Mesenchymal stem cell (in vitro differentiated cells and primary cell): ENCODE results near the gene RAB36.

Source experiments
- DNase-seq: peaks from one replicate; pipeline ENCODE4 v3.0.0-alpha.2; 2013
- H2AFZ ChIP-seq: one replicate; pipeline ENCODE4 v1.6.1; 2013; ENCODE audit warnings: low read depth, mild to moderate bottlenecking, control low read depth, inconsistent platforms, low read length, moderate library complexity
- H2AK5ac ChIP-seq: 2 replicates; pipeline ENCODE4 v1.6.1; 2013; ENCODE audit warnings: low read length, moderate library complexity, mild to moderate bottlenecking, inconsistent platforms; ENCODE audit not compliant: severe bottlenecking
- H2BK120ac ChIP-seq: one replicate; pipeline ENCODE4 v1.6.1; 2013; ENCODE audit warnings: low read depth, mild to moderate bottlenecking, inconsistent platforms, low read length, moderate library complexity
- H2BK12ac ChIP-seq, 2 experiments: one replicate each; pipeline ENCODE4 v1.6.1; 2013; ENCODE audit warnings: inconsistent platforms in 2 of 2, low read length in 2 of 2, mild to moderate bottlenecking in 2 of 2, moderate library complexity in 2 of 2, control low read depth in 1 of 2
- H2BK15ac ChIP-seq: one replicate; pipeline ENCODE4 v1.6.1; 2013; ENCODE audit warnings: mild to moderate bottlenecking, low read depth, inconsistent platforms; ENCODE audit not compliant: poor library complexity, severe bottlenecking
- H2BK5ac ChIP-seq: 2 replicates; pipeline ENCODE4 v1.6.1; 2013; ENCODE audit warnings: low read depth, mild to moderate bottlenecking, low read length, control low read depth, inconsistent platforms; ENCODE audit not compliant: poor library complexity, severe bottlenecking
- H3K14ac ChIP-seq, 2 experiments: one replicate each; pipeline ENCODE4 v1.6.1; 2013; ENCODE audit warnings: inconsistent platforms in 2 of 2, low read length in 2 of 2, control low read depth in 1 of 2, mild to moderate bottlenecking in 1 of 2, moderate library complexity in 1 of 2
- H3K18ac ChIP-seq, 2 experiments: one replicate each; pipeline ENCODE4 v1.6.1; 2013; ENCODE audit warnings: inconsistent platforms in 2 of 2, low read length in 2 of 2, control low read depth in 1 of 2, low read depth in 1 of 2, mild to moderate bottlenecking in 1 of 2
- H3K23ac ChIP-seq, 2 experiments: one replicate each; pipeline ENCODE4 v1.6.1; 2013; ENCODE audit warnings: inconsistent platforms in 2 of 2, low read length in 2 of 2, mild to moderate bottlenecking in 2 of 2, moderate library complexity in 2 of 2, control low read depth in 1 of 2
- H3K27ac ChIP-seq: 2 replicates; pipeline ENCODE4 v1.5.1; 2013; ENCODE audit warnings: mild to moderate bottlenecking, moderate library complexity, low read length, control low read depth, inconsistent platforms; ENCODE audit not compliant: poor library complexity, severe bottlenecking
- H3K27me3 ChIP-seq, 2 experiments: 2 replicates each; pipeline versions ENCODE4 v1.6.1 to v1.7.0; 2013; ENCODE audit warnings: low read length in 2 of 2, mild to moderate bottlenecking in 2 of 2, moderate library complexity in 2 of 2, control low read depth in 1 of 2, inconsistent platforms in 1 of 2; ENCODE audit not compliant: control insufficient read depth in 1 of 2, insufficient read depth in 1 of 2
- H3K36me3 ChIP-seq, 2 experiments: 2 replicates each; pipeline versions ENCODE4 v1.6.1 to v1.7.0; 2013; ENCODE audit warnings: low read length in 2 of 2, control low read depth in 1 of 2, inconsistent platforms in 1 of 2, low read depth in 1 of 2, mild to moderate bottlenecking in 1 of 2; ENCODE audit not compliant: insufficient read depth in 2 of 2, control insufficient read depth in 1 of 2
- H3K4ac ChIP-seq, 2 experiments: one replicate each; pipeline ENCODE4 v1.6.1; 2013; ENCODE audit warnings: inconsistent platforms in 2 of 2, low read length in 2 of 2, mild to moderate bottlenecking in 2 of 2, moderate library complexity in 2 of 2, control low read depth in 1 of 2, low read depth in 1 of 2
- H3K4me1 ChIP-seq: 2 replicates; pipeline ENCODE4 v1.6.1; 2013; ENCODE audit warnings: low read depth, low read length, control low read depth; ENCODE audit not compliant: control insufficient read depth, insufficient read depth
- H3K4me2 ChIP-seq: 2 replicates; pipeline ENCODE4 v1.6.1; 2013; ENCODE audit warnings: low read length, mild to moderate bottlenecking, inconsistent platforms; ENCODE audit not compliant: poor library complexity, severe bottlenecking
- H3K4me3 ChIP-seq, 2 experiments: 2 replicates each; pipeline versions ENCODE4 v1.5.1 to v1.7.0; 2013; ENCODE audit warnings: low read length in 2 of 2, mild to moderate bottlenecking in 2 of 2, control low read depth in 1 of 2, low read depth in 1 of 2; ENCODE audit not compliant: insufficient read depth in 1 of 2
- H3K79me1 ChIP-seq: replicated peaks from 2 replicates; pipeline ENCODE4 v1.6.1; 2013; ENCODE audit warnings: mild to moderate bottlenecking, control low read depth, low read length, inconsistent platforms; ENCODE audit not compliant: poor library complexity, severe bottlenecking
- H3K9ac ChIP-seq: 2 replicates; pipeline ENCODE4 v1.7.0; 2013; ENCODE audit warnings: mild to moderate bottlenecking, low read length, moderate library complexity
- H3K9me3 ChIP-seq: 2 replicates; pipeline ENCODE4 v1.7.0; 2013; ENCODE audit warnings: mild to moderate bottlenecking, low read length; ENCODE audit not compliant: control insufficient read depth
- H4K8ac ChIP-seq: one replicate; pipeline ENCODE4 v1.6.1; 2013; ENCODE audit warnings: inconsistent platforms, mild to moderate bottlenecking, low read length, moderate library complexity
- H4K91ac ChIP-seq: one replicate; pipeline ENCODE4 v1.6.1; 2013; ENCODE audit warnings: mild to moderate bottlenecking, low read length, inconsistent platforms
- WGBS: methylation state at CpG from one replicate; pipeline ENCODE4 v1.1.7; 2013; ENCODE audit warnings: mixed read lengths; 5-methylcytosine and 5-hydroxymethylcytosine counted together

The RAB36 gene

GRCh38 chr22:23192558-23192957 lies 47.3 kb downstream of the RAB36 start:
- Histone ChIP-seq H3K4me3 (no peak overlapping the region), H3K9me3 (no peaks in the 10 kb centered on the region), H2BK120ac (no peak overlapping the region), H2BK12ac (no peak overlapping the region), H3K27me3 (no peaks in the 10 kb centered on the region), H4K8ac (no peak overlapping the region), H4K91ac (no peak overlapping the region), H2BK5ac (no peak overlapping the region), H2AFZ (no peak overlapping the region), H3K18ac (no peak overlapping the region), H3K36me3 (peaks cover 9 to 16% of the 10 kb centered on the region in 2 experiments), H3K9ac (no peak overlapping the region), H3K4ac (no peak overlapping the region), H3K4me2 (no peak overlapping the region), H3K23ac (no peak overlapping the region), H3K79me1 (peaks cover 54% of the 10 kb centered on the region), H2AK5ac (no peak overlapping the region), H3K4me1 (peaks cover 5% of the 10 kb centered on the region), H3K14ac (no peak overlapping the region), H2BK15ac (no peak overlapping the region), H3K27ac (no peak overlapping the region)
- WGBS: 95% methylated on average over 3 of the region's 4 CpGs
- DNase-seq: no peak

- Histone ChIP-seq H2BK12ac (no peak overlapping the region), H3K4me3 (peak overlapping the region in 1 of 2 experiments; percentile 6), H2AFZ (no peak overlapping the region), H3K27ac (no peak overlapping the region), H2AK5ac (no peak overlapping the region), H3K4ac (no peak overlapping the region), H2BK15ac (no peak overlapping the region), H3K79me1 (peaks cover 55% of the 10 kb centered on the region), H3K23ac (no peak overlapping the region), H3K18ac (no peak overlapping the region), H4K91ac (no peak overlapping the region), H3K4me2 (no peak overlapping the region), H3K4me1 (peaks cover 5% of the 10 kb centered on the region), H3K27me3 (no peaks in the 10 kb centered on the region), H4K8ac (no peak overlapping the region), H2BK120ac (no peak overlapping the region), H3K14ac (no peak overlapping the region), H3K36me3 (peaks cover 9 to 19% of the 10 kb centered on the region in 2 experiments), H3K9me3 (no peaks in the 10 kb centered on the region), H3K9ac (no peak overlapping the region), H2BK5ac (no peak overlapping the region)
- no peak for DNase-seq
- WGBS: 96% methylated on average over 5 of the region's 5 CpGs
These were observed 48.0 kb downstream of the RAB36 start for GRCh38 chr22:23193196-23193827.

GRCh38 chr22:23193882-23194281 lies 48.6 kb downstream of the RAB36 start:
- peak overlapping the region in 1 of 2 experiments; percentile 6 for H3K4me3 ChIP-seq
- H3K79me1 ChIP-seq: peaks cover 58% of the 10 kb centered on the region
- no peak overlapping the region for H2AFZ ChIP-seq
- H2AK5ac ChIP-seq: no peak overlapping the region
- no peaks in the 10 kb centered on the region for H3K27me3 ChIP-seq
- no peak for DNase-seq
- WGBS: 92% methylated on average over 4 of the region's 5 CpGs
- H3K36me3 ChIP-seq: peaks cover 9 to 24% of the 10 kb centered on the region in 2 experiments
- no peak overlapping the region for H2BK5ac ChIP-seq
- H2BK12ac ChIP-seq: no peak overlapping the region
- no peak overlapping the region for H4K91ac ChIP-seq
- H3K27ac ChIP-seq: no peak overlapping the region
- no peaks in the 10 kb centered on the region for H3K9me3 ChIP-seq
- H3K9ac ChIP-seq: no peak overlapping the region
- no peak overlapping the region for H3K23ac ChIP-seq
- H3K18ac ChIP-seq: no peak overlapping the region
- no peak overlapping the region for H3K4ac ChIP-seq
- H3K14ac ChIP-seq: no peak overlapping the region
- no peak overlapping the region for H2BK120ac ChIP-seq
- H3K4me2 ChIP-seq: no peak overlapping the region
- H3K4me1 ChIP-seq: peaks cover 8% of the 10 kb centered on the region
- no peak overlapping the region for H2BK15ac ChIP-seq
- no peak overlapping the region for H4K8ac ChIP-seq

- H3K4me3 ChIP-seq: no peak overlapping the region
- H4K91ac ChIP-seq: no peak overlapping the region
- H3K9me3 ChIP-seq: no peaks in the 10 kb centered on the region
- no peak overlapping the region for H2BK15ac ChIP-seq
- 93% methylated on average over 11 of the region's 11 CpGs for WGBS
- no peak overlapping the region for H2BK5ac ChIP-seq
- no peak overlapping the region for H3K4ac ChIP-seq
- H3K9ac ChIP-seq: no peak overlapping the region
- H3K36me3 ChIP-seq: peaks cover 9 to 28% of the 10 kb centered on the region in 2 experiments
- peaks cover 60% of the 10 kb centered on the region for H3K79me1 ChIP-seq
- H2BK12ac ChIP-seq: no peak overlapping the region
- H3K4me1 ChIP-seq: peaks cover 15% of the 10 kb centered on the region
- no peak overlapping the region for H3K27ac ChIP-seq
- no peak for DNase-seq
- no peak overlapping the region for H3K18ac ChIP-seq
- H2AFZ ChIP-seq: no peak overlapping the region
- no peaks in the 10 kb centered on the region for H3K27me3 ChIP-seq
- no peak overlapping the region for H3K14ac ChIP-seq
- no peak overlapping the region for H3K23ac ChIP-seq
- H4K8ac ChIP-seq: no peak overlapping the region
- no peak overlapping the region for H2BK120ac ChIP-seq
- no peak overlapping the region for H3K4me2 ChIP-seq
- no peak overlapping the region for H2AK5ac ChIP-seq
These were observed 50.9 kb downstream of the RAB36 start for GRCh38 chr22:23196165-23196564.
